Erythroblast (primary cell): ENCODE data around the gene HEATR5A.

Experiments used
- GATA1 ChIP-seq: IDR thresholded peaks from 2 replicates; pipeline ENCODE4 v1.6.1; 2011; ENCODE audit warnings: low read depth, mild to moderate bottlenecking, control low read depth, low read length, moderate library complexity
- POLR2A ChIP-seq: IDR thresholded peaks from 2 replicates; pipeline ENCODE4 v1.6.1; 2011; ENCODE audit warnings: mild to moderate bottlenecking, low read length

- TF ChIP-seq POLR2A: no peak
- no peak for TF ChIP-seq GATA1
Observed at GRCh38 chr14:31395119-31395518, 25.2 kb downstream of the HEATR5A start.
